Transverse colon (tissue), 4 donors: Measurements from ENCODE around the gene TNS4. TPM values are rescaled to one million over a fixed set of nuclear protein-coding genes. Genes with fewer than 3 reads are reported as not detected.

Source experiments
- DNase-seq: peaks from one replicate; pipeline ENCODE4 v3.0.0-alpha.2; 2019
- H3K27ac ChIP-seq, 4 donors: fragments of 200-600 bp; sonication (generic); 2 replicates each; pipeline ENCODE4 v1.5.1; 2016 to 2018; ENCODE audit warnings: inconsistent platforms in 4 of 4
- H3K27me3 ChIP-seq: fragments of 200-600 bp; sonication (generic); 2 replicates; pipeline ENCODE4 v1.5.1; 2017; ENCODE audit warnings: inconsistent platforms
- H3K36me3 ChIP-seq, 4 donors: fragments of 200-600 bp; sonication (generic); 2 replicates each; pipeline ENCODE4 v1.5.1; 2017 to 2019; ENCODE audit warnings: inconsistent platforms in 4 of 4
- H3K4me1 ChIP-seq, 4 donors: fragments of 200-600 bp; sonication (generic); 2 replicates each; pipeline ENCODE4 v1.5.1; 2017 to 2020; ENCODE audit warnings: inconsistent platforms in 4 of 4
- H3K4me3 ChIP-seq, 4 donors: fragments of 200-600 bp; sonication (generic); 1 replicate in 1 of 4; 2 replicates in 3 of 4; pipeline versions ENCODE4 v1.5.1 to v1.6.1; 2017 to 2019; ENCODE audit warnings: inconsistent platforms in 4 of 4
- H3K9me3 ChIP-seq, 2 donors: fragments of 200-600 bp; sonication (generic); 2 replicates each; pipeline ENCODE4 v1.5.1; 2017 to 2019; ENCODE audit warnings: inconsistent platforms in 2 of 2
- CTCF ChIP-seq, 5 experiments: fragments of 200-600 bp in 3 of 5; fragments of 450-650 bp in 2 of 5; sonication (generic) in 3 of 5; IDR thresholded peaks; 1 replicate in 2 of 5; 2 replicates in 3 of 5; pipeline ENCODE4 v1.5.1; 2016 to 2017; ENCODE audit warnings: antibody characterized with exemption in 5 of 5, inconsistent platforms in 3 of 5, mild to moderate bottlenecking in 2 of 5, moderate library complexity in 1 of 5
- EP300 ChIP-seq: sonication (generic); formaldehyde crosslinking; IDR thresholded peaks from one replicate; pipeline ENCODE4 v1.6.1; 2017; ENCODE audit warnings: antibody characterized with exemption, low read depth
- POLR2A ChIP-seq: fragments of 450-650 bp; IDR thresholded peaks from one replicate; pipeline ENCODE4 v1.6.1; 2016; ENCODE audit warnings: antibody characterized with exemption, mild to moderate bottlenecking, moderate library complexity
- POLR2AphosphoS5 ChIP-seq, 3 donors: sonication (generic); formaldehyde crosslinking; IDR thresholded peaks; one replicate each; pipeline ENCODE4 v1.6.1; 2016; ENCODE audit warnings: antibody characterized with exemption in 3 of 3
- WGBS, 2 donors: methylation state at CpG; one replicate each; pipeline ENCODE4 v1.1.5; 2018; ENCODE audit warnings: low coverage in 1 of 2; 5-methylcytosine and 5-hydroxymethylcytosine counted together
- in situ Hi-C, 4 donors: fragments of 200-750 bp; cut with MboI; loops; one replicate each; pipeline versions ENCODE4 v1.15.0 to v1.15.1; 2017; ENCODE audit warnings: low sequenced_read_pairs in 3 of 4, low pct_ligation_motif_present in 1 of 4, low pct_unique_long_range_greater_than_20kb in 1 of 4
- intact Hi-C: fragments of 100-400 bp; cut with DNase I; formaldehyde crosslinking; loops from one replicate; pipeline ENCODE4 v1.15.1; 2023; ENCODE audit warnings: low total_unique reads
- total RNA-seq, 4 donors: library from RNA; depleted of rRNA; stranded (reverse); fragments of >200 nt; gene quantifications; one replicate each; pipeline ENCODE4 v1.1.0, GENCODE V29; 2016

TNS4 gene
- total RNA-seq, 4 donors from 2014 or later, result 1.2 to 4.2 (median 2.5) TPM; not detected in 1

DNA sequence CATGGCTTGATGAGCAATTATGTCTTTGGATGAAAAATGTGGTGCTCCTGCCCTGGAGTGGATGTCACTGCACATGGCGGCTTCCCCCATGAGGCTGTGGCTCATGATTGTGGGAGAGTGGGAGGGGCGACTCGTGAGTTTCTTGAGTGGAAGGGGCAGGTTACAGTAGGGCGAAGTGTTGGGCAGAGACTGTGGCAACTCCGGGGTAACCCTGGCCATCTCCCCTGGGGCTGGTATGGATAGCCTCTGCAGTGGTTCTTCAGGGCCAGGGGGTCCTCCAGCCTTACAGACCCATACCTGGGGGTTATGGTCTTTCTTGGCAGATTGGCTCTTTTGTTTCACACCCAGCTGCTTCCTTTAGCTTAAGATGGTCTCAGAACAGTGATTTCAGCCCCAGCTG is 1.3 kb upstream of the TNS4 start:
- in situ Hi-C loops (no loop called here), intact Hi-C loops (no loop called here)
- WGBS, 2 donors, result 95% methylated on average over 5 of the region's 5 CpGs; no CpG with 5 or more reads in 1 of the 2 donors
- peaks cover 17 to 42% (median 37%) of the 10 kb centered on the region in 4 donors for H3K4me1 ChIP-seq
- H3K4me3 ChIP-seq, result no peak overlapping the region
- H3K27ac ChIP-seq, result no peak overlapping the region
- H3K9me3 ChIP-seq, result no peaks in the 10 kb centered on the region
- H3K27me3 ChIP-seq, result no peaks in the 10 kb centered on the region
- H3K36me3 ChIP-seq, result no peaks in the 10 kb centered on the region
- TF ChIP-seq POLR2AphosphoS5 (IDR thresholded peaks at IDR 0.05) (no peak), POLR2A (no peak)
- no peak for DNase-seq

GRCh38 chr17:40500709-40501108 is 714 bp downstream of the TNS4 start:
- in situ Hi-C loops (no loop called here), intact Hi-C loops (no loop called here)
- no peak overlapping the region for H3K4me3 ChIP-seq
- TF ChIP-seq CTCF (IDR thresholded peaks at IDR 0.05) (no peak), EP300 (no peak), POLR2AphosphoS5 (IDR thresholded peaks at IDR 0.05) (no peak), POLR2A (no peak)
- H3K4me1 ChIP-seq, result peaks cover 17 to 46% (median 40%) of the 10 kb centered on the region in 4 donors
- no peak for DNase-seq
- H3K9me3 ChIP-seq, result no peaks in the 10 kb centered on the region
- H3K27me3 ChIP-seq, result no peaks in the 10 kb centered on the region
- peak overlapping the region in 3 of 4 donors; percentile 79 to 86 (median 82) for H3K27ac ChIP-seq
- WGBS, 2 donors, result 90% methylated on average over 10 of the region's 10 CpGs; no CpG with 5 or more reads in 1 of the 2 donors
- no peaks in the 10 kb centered on the region for H3K36me3 ChIP-seq

DNA sequence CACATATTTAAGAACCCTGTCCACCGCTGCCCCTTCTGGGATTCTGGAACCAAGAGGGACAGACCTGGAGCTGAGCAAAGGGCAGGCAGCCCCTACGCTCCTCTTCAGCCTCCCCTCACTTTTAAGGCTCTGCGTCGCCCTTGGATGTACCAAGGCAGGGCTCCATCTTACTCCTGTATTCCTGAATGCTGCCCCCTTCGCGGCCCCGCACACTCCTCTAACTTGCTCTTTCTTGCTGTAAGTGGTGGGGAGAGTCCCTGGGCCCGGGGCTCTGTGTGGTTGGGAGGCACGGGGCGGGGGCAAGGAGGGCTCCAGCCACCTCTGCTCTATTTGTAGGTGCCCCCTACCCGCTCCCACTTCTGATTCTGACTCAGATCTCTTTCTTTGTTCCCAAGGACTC is 1.2 kb downstream of the TNS4 start:
- no peak for DNase-seq

DNA sequence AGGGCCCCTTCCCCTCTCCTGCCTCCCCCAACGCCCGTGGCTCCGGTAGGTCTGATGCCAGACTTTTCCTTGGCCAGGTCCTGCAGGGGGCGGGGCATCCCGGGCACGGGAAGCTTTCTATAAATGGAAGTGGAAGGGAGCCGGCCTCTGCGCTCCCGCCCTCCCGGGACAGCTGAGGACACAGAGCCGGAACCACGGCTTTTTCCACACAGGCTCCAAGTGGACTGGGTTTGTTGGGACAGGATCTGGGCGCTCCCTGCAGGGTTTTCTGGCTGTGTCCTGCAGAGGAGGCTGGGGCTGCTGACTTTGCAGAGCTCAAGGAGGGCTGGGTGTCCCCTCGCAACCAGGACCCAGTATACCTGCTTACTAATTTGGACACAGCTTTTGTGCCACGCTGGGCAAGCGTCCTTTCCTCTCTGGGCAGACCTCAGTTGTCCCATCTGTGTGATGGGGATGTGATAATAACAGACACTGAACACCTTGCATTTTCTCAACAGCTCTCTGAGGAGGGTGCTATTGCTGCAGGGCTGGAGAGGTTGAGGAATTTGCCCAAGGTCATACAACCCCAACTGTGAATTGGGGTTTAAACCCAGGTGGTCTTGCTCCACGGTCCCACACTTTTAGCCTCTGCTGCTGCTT is 1.8 kb downstream of the TNS4 start:
- in situ Hi-C loops (no loop called here), intact Hi-C loops (no loop called here)
- WGBS, 2 donors, result 25 to 60% methylated on average over 1 to 17 of the region's 17 CpGs
- DNase-seq, result peak; percentile 92
- Histone ChIP-seq H3K4me3 (peak overlapping the region in 3 of 4 donors; percentile 7 to 33 (median 20)), H3K27me3 (no peaks in the 10 kb centered on the region), H3K36me3 (no peaks in the 10 kb centered on the region), H3K4me1 (peaks cover 17 to 46% (median 40%) of the 10 kb centered on the region in 4 donors), H3K9me3 (no peaks in the 10 kb centered on the region), H3K27ac (peak overlapping the region; percentile 79 to 86 (median 82))
- TF ChIP-seq CTCF (IDR thresholded peaks at IDR 0.05) (peak in 1 of 5 experiments; percentile 20), EP300 (no peak), POLR2A (peak; percentile 25), POLR2AphosphoS5 (IDR thresholded peaks at IDR 0.05) (peak; percentile 53 to 60 (median 55))

More for the DNA sequence above, 1.2 kb downstream of the TNS4 start:
- WGBS, 2 donors, result 80 to 81% methylated on average over 1 to 11 of the region's 11 CpGs
- TF ChIP-seq POLR2AphosphoS5 (IDR thresholded peaks at IDR 0.05) (no peak), EP300 (no peak), CTCF (IDR thresholded peaks at IDR 0.05) (no peak), POLR2A (no peak)
- Histone ChIP-seq H3K27me3 (no peaks in the 10 kb centered on the region), H3K27ac (peak overlapping the region; percentile 79 to 86 (median 82)), H3K36me3 (no peaks in the 10 kb centered on the region), H3K4me1 (peaks cover 17 to 46% (median 40%) of the 10 kb centered on the region in 4 donors), H3K9me3 (no peaks in the 10 kb centered on the region), H3K4me3 (no peak overlapping the region)
- intact Hi-C loops (no loop called here), in situ Hi-C loops (no loop called here)
